GM13977 (cell line): ENCODE results near the gene TMEM222.

Experiments
- DNase-seq: peaks from one replicate; pipeline ENCODE4 v3.0.0; 2012; ENCODE audit warnings: low spot score
- in situ Hi-C: fragments of 300-500 bp; cut with MboI; formaldehyde crosslinking; loops from one replicate; pipeline ENCODE4 v1.12.0; 2022; ENCODE audit warnings: low sequenced_read_pairs, low pct_unique_long_range_greater_than_20kb, mixed read lengths, inconsistent platforms; ENCODE audit not compliant: unreplicated experiment
- TF ChIP-seq, protein P1 (sequence below): IDR thresholded peaks from 2 replicates; pipeline ENCODE4 v1.5.1; 2012; ENCODE audit warnings: mild to moderate bottlenecking, control low read depth; ENCODE audit not compliant: insufficient read depth; ENCODE audit errors: extremely low read depth, missing control alignments

Gene TMEM222

GRCh38 chr1:27306071-27306470 is 15.9 kb upstream of the TMEM222 start:
- TF ChIP-seq, protein P1, sequence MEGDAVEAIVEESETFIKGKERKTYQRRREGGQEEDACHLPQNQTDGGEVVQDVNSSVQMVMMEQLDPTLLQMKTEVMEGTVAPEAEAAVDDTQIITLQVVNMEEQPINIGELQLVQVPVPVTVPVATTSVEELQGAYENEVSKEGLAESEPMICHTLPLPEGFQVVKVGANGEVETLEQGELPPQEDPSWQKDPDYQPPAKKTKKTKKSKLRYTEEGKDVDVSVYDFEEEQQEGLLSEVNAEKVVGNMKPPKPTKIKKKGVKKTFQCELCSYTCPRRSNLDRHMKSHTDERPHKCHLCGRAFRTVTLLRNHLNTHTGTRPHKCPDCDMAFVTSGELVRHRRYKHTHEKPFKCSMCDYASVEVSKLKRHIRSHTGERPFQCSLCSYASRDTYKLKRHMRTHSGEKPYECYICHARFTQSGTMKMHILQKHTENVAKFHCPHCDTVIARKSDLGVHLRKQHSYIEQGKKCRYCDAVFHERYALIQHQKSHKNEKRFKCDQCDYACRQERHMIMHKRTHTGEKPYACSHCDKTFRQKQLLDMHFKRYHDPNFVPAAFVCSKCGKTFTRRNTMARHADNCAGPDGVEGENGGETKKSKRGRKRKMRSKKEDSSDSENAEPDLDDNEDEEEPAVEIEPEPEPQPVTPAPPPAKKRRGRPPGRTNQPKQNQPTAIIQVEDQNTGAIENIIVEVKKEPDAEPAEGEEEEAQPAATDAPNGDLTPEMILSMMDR = no peak
- DNase-seq = no peak
- in situ Hi-C loops = no loop called here

DNA sequence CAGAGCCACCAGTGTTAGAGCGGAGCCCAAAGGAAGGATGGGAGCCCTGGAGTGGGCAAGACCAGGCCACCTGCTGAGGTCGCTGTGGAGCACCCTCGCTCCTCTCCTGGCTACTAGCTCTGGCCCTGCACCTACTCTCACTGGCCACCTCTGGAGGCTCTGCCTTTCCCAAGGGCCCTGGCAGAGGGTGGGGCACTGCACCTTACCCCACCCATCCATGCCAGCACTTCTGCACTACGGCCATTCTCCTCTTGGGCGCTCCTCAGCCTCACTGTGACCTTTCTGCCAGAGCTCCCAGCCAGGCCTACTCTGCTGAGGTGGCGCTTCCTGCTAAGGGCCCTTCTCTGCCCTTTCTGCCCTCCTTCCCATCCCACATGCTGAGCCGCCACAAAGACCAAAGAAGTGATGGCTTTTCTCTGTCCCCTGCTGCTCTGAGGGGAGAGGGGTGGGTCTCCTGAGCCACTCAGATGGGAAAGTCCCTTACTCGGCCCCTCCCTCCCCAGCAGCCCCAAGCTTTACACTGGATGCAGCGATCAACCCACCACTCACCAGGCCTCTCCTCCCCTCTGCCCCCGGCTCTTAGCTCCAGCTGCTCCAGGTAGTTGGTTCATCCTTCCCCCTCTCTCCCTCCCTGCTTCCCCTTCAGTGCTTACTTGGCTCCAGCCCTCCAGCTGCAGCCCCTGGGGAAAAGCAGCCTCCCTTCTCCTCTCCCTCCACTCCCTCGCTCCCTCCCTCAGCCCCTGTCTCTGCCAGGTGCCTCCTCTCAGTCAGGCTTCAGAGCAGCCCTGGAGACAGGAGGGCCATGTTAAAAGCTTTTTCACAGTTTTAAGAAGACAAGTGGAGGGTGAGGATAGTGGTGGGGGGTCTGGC is 14.8 kb upstream of the TMEM222 start:
- TF ChIP-seq, protein P1 = peak; percentile 21
- in situ Hi-C loops = no loop called here
- no peak for DNase-seq

GRCh38 chr1:27307874-27308598 is 13.9 kb upstream of the TMEM222 start:
- DNase-seq = no peak
- TF ChIP-seq, protein P1 = no peak
- in situ Hi-C loops = no loop called here

GRCh38 chr1:27314169-27314568 is 7.8 kb upstream of the TMEM222 start:
- DNase-seq = no peak
- TF ChIP-seq, protein P1 = no peak
- in situ Hi-C loops = loop anchor here (10.0 kb wide), 1 partner anchor 61 kb away; the partner anchor contains the start of gene FCN3

DNA sequence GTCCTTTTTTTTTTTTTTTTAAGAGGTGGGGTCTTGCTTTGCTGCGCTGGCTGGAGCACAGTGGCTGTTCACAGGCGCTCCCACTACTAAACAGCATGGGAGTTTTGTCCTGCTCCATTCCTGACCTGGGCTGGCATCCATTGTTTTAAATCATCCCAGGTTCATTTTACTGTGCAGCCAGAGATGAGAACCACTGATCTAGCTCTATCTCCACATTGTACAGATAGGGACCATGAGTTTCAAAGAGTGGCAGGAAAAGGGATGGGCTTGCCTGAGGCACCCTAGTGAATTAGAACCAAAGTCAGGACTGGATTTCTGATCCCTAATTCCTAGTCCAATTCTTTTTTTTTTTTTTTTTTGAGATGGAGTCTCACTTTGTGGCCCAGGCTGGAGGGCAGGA is 7.2 kb upstream of the TMEM222 start:
- TF ChIP-seq, protein P1 = no peak

GRCh38 chr1:27316860-27317259 is 5.1 kb upstream of the TMEM222 start:
- in situ Hi-C loops = loop anchor here (10.0 kb wide), 1 partner anchor 58 kb away; the partner anchor contains the start of gene FCN3
- DNase-seq = no peak
- TF ChIP-seq, protein P1 = no peak

More for the DNA sequence above, 7.2 kb upstream of the TMEM222 start:
- no peak for DNase-seq
- in situ Hi-C loops = loop anchor here (10.0 kb wide), 1 partner anchor 60 kb away; the partner anchor contains the start of gene FCN3
